Chondrocyte (in vitro differentiated cells): ENCODE data around the gene BRWD1. TPM values are rescaled to one million over a fixed set of nuclear protein-coding genes. Genes with fewer than 3 reads are reported as not detected.

ENCODE experiments used
- DNase-seq: peaks from one replicate; pipeline ENCODE4 v3.0.0; 2021; ENCODE audit warnings: mixed read lengths, low spot score
- H3K27ac Mint-ChIP-seq: one replicate; pipeline ENCODE4 v1.8.0; 2021; ENCODE audit warnings: mild to moderate bottlenecking, moderate library complexity, mixed read lengths; ENCODE audit not compliant: unreplicated experiment
- H3K27me3 Mint-ChIP-seq: 2 replicates; pipeline ENCODE4 v1.8.0; 2021; ENCODE audit warnings: low read depth, mixed read lengths
- H3K36me3 Mint-ChIP-seq: 2 replicates; pipeline ENCODE4 v1.8.0; 2021; ENCODE audit warnings: low read depth, mixed read lengths
- H3K4me1 Mint-ChIP-seq: 2 replicates; pipeline ENCODE4 v1.8.0; 2021; ENCODE audit warnings: low read depth, mild to moderate bottlenecking, mixed read lengths
- H3K4me3 Mint-ChIP-seq: one replicate; pipeline ENCODE4 v1.8.0; 2021; ENCODE audit warnings: mild to moderate bottlenecking, moderate library complexity, mixed read lengths; ENCODE audit not compliant: unreplicated experiment
- H3K9me3 Mint-ChIP-seq: 2 replicates; pipeline ENCODE4 v1.8.0; 2021; ENCODE audit warnings: low read depth, mixed read lengths
- CTCF ChIP-seq: fragments of 200-600 bp; sonication (generic); IDR thresholded peaks from 2 replicates; pipeline ENCODE4 v1.5.0; 2021; ENCODE audit warnings: antibody characterized with exemption, mild to moderate bottlenecking, moderate library complexity
- total RNA-seq: library from RNA; stranded (reverse); gene quantifications from 3 replicates; pipeline ENCODE4 v1.2.1, GENCODE V29; 2021

Gene BRWD1
- total RNA-seq, 1 donor from 2014 or later = 26.5 TPM

GRCh38 chr21:39282911-39283310 is 30.5 kb downstream of the BRWD1 start:
- peaks cover 24% of the 10 kb centered on the region for H3K36me3 Mint-ChIP-seq
- no peak for DNase-seq
- H3K9me3 Mint-ChIP-seq = no peaks in the 10 kb centered on the region
- H3K4me1 Mint-ChIP-seq = peaks cover 23% of the 10 kb centered on the region
- H3K27ac Mint-ChIP-seq = no peak overlapping the region
- H3K4me3 Mint-ChIP-seq = no peak overlapping the region
- no peak for TF ChIP-seq CTCF
- H3K27me3 Mint-ChIP-seq = no peaks in the 10 kb centered on the region

- Mint-ChIP-seq H3K36me3 (peaks cover 17% of the 10 kb centered on the region), H3K27me3 (no peaks in the 10 kb centered on the region), H3K4me1 (peaks cover 23% of the 10 kb centered on the region), H3K27ac (no peak overlapping the region), H3K4me3 (no peak overlapping the region), H3K9me3 (no peaks in the 10 kb centered on the region)
- no peak for TF ChIP-seq CTCF
- no peak for DNase-seq
Observed at GRCh38 chr21:39281853-39282252, 31.6 kb downstream of the BRWD1 start.

- H3K27me3 Mint-ChIP-seq = no peaks in the 10 kb centered on the region
- H3K27ac Mint-ChIP-seq = no peak overlapping the region
- H3K4me1 Mint-ChIP-seq = peaks cover 23% of the 10 kb centered on the region
- H3K9me3 Mint-ChIP-seq = no peaks in the 10 kb centered on the region
- TF ChIP-seq CTCF = no peak
- DNase-seq = no peak
- H3K4me3 Mint-ChIP-seq = no peak overlapping the region
- H3K36me3 Mint-ChIP-seq = peaks cover 17% of the 10 kb centered on the region
Observed at GRCh38 chr21:39281207-39281606, 32.2 kb downstream of the BRWD1 start.

- no peak overlapping the region for H3K27ac Mint-ChIP-seq
- H3K36me3 Mint-ChIP-seq = peaks cover 17% of the 10 kb centered on the region
- H3K9me3 Mint-ChIP-seq = no peaks in the 10 kb centered on the region
- DNase-seq = no peak
- no peaks in the 10 kb centered on the region for H3K4me1 Mint-ChIP-seq
- no peak overlapping the region for H3K4me3 Mint-ChIP-seq
- H3K27me3 Mint-ChIP-seq = no peaks in the 10 kb centered on the region
- TF ChIP-seq CTCF = no peak
Observed at GRCh38 chr21:39269620-39270019, 43.8 kb downstream of the BRWD1 start.

- Mint-ChIP-seq H3K27ac (no peak overlapping the region), H3K27me3 (no peaks in the 10 kb centered on the region), H3K9me3 (no peaks in the 10 kb centered on the region), H3K4me3 (no peak overlapping the region), H3K36me3 (peaks cover 20% of the 10 kb centered on the region), H3K4me1 (peaks cover 5% of the 10 kb centered on the region)
- no peak for DNase-seq
- TF ChIP-seq CTCF = no peak
Observed at GRCh38 chr21:39265603-39266002, 47.8 kb downstream of the BRWD1 start.
